Left cardiac atrium (tissue), 4 donors: ENCODE measurements around the gene TUBB3. TPM values are rescaled to one million over a fixed set of nuclear protein-coding genes. Genes with fewer than 3 reads are reported as not detected.
A peak's percentile ranks its signal among the peaks of the same experiment; 100 is the strongest.
"Not testable (repeated sequence)": the region's sequence is repeated elsewhere in the genome, so short reads cannot be mapped to it uniquely, and the experiment has no call there.

Experiments used
- ATAC-seq, 2 donors: fragments of 200-7000 bp; cut with Tn5 transposase; one replicate each; pipeline ENCODE4 v1.9.1; 2020; ENCODE audit warnings: mild to moderate bottlenecking in 2 of 2, moderate library complexity in 2 of 2
- DNase-seq: peaks from one replicate; pipeline ENCODE4 v3.0.0-alpha.2; 2020
- intact Hi-C, 2 donors: fragments of 100-400 bp; cut with DNase I; formaldehyde crosslinking; loops; one replicate each; pipeline versions ENCODE4 v1.14.1 to v1.15.1; 2022 to 2023
- total RNA-seq, 2 donors: library from RNA; stranded (reverse); fragmentation: NEBNext Ultra II Directional; extraction: Animal tissue kit (Norgen Biotek cat#: 25700); gene quantifications; one replicate each; pipeline ENCODE4 v1.2.1, GENCODE V29; 2021
- donor health status: DM: no; HTN: yes; CAD: no.
- donor health status: DM: no; HTN: yes; CAD: no; lungs with severe emphysema.
- donor health status: DM: yes; HTN: yes; CAD: no.
- donor health status: Dilated cardiomyopathy.

TUBB3 gene
- total RNA-seq, 2 donors from 2014 or later, result 3.9 to 8.8 TPM

DNA sequence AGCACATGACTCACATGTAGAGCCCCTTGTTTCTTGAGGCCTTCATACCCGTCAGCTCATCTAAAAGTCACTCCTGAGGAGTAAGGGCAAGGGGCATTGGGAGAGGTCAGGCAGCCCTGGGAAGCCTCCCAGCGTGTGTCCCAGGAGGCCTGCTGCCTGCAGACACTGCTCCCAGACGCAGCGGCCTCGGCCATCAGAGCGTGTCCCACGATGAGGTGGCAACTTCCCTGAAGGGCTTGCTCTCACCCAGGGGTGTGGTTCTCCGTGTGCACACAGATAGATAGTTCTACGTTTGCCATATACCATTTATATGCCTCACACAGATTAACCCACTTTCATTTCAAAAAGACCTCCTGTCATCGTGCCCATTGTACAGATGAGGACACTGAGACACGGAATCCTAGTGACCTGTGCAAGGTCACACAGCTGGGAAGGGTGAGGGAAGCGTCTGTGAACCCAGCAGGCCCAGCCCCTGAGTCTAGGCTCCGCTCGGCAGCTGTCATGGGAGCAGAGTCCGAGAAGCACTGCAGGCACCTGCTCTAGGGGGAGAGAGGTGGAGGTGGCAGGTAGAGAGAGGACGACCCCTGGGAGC lies 8.3 kb downstream of the TUBB3 start:
- intact Hi-C loops, result no loop called here
- ATAC-seq, result no peak
- no peak for DNase-seq

DNA sequence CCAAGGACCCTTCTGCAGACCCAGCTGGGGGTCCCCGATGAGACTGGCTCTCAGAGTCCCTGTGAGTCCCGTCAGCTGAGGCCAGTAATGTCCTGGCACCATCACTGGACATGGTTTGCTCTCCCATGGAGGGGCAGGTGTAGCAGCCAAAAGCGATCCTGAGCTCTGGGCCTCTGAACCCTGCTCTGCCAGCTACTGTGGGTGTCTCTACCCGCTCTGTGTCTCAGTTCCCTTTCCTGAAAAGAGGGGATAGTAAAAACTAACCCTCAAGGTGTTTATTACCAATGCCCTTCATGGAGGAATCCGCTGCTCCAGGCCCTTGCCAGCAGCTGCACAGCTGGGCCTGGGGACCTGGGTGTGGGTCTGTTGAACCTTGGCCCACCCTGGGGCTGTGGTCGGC lies 8.8 kb downstream of the TUBB3 start:
- peak in 1 of 2 donors; percentile 12 for ATAC-seq
- DNase-seq, result no peak
- intact Hi-C loops, result no loop called here

DNA sequence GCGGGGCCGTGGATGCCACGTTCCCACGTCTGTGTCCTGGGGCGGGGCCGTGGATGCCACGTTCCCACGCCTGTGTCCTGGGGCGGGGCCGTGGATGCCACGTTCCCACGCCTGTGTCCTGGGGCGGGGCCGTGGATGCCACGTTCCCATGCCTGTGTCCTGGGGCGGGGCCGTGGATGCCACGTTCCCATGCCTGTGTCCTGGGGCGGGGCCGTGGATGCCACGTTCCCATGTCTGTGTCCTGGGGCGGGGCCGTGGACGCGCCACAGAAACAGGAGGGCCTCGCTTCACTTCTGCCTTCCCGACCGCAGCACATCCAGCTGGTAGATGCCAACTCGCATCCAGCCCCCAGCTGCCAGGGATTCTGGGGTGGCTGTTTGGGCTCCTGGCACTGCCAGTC lies 10.9 kb downstream of the TUBB3 start:
- ATAC-seq, intact Hi-C loops, DNase-seq: not testable (repeated sequence)

DNA sequence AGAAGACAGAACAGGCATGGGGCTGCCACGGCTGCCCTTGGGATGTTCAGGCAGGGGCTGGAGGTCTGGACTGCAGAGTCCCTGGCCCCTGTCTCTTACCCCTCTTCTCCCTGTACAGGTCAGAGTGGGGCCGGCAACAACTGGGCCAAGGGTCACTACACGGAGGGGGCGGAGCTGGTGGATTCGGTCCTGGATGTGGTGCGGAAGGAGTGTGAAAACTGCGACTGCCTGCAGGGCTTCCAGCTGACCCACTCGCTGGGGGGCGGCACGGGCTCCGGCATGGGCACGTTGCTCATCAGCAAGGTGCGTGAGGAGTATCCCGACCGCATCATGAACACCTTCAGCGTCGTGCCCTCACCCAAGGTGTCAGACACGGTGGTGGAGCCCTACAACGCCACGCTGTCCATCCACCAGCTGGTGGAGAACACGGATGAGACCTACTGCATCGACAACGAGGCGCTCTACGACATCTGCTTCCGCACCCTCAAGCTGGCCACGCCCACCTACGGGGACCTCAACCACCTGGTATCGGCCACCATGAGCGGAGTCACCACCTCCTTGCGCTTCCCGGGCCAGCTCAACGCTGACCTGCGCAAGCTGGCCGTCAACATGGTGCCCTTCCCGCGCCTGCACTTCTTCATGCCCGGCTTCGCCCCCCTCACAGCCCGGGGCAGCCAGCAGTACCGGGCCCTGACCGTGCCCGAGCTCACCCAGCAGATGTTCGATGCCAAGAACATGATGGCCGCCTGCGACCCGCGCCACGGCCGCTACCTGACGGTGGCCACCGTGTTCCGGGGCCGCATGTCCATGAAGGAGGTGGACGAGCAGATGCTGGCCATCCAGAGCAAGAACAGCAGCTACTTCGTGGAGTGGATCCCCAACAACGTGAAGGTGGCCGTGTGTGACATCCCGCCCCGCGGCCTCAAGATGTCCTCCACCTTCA lies 11.7 kb downstream of the TUBB3 start:
- no peak for ATAC-seq
- intact Hi-C loops, result no loop called here
- no peak for DNase-seq

DNA sequence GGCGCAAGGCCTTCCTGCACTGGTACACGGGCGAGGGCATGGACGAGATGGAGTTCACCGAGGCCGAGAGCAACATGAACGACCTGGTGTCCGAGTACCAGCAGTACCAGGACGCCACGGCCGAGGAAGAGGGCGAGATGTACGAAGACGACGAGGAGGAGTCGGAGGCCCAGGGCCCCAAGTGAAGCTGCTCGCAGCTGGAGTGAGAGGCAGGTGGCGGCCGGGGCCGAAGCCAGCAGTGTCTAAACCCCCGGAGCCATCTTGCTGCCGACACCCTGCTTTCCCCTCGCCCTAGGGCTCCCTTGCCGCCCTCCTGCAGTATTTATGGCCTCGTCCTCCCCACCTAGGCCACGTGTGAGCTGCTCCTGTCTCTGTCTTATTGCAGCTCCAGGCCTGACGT lies 12.5 kb downstream of the TUBB3 start:
- intact Hi-C loops, ATAC-seq, DNase-seq: not testable (repeated sequence)

DNA sequence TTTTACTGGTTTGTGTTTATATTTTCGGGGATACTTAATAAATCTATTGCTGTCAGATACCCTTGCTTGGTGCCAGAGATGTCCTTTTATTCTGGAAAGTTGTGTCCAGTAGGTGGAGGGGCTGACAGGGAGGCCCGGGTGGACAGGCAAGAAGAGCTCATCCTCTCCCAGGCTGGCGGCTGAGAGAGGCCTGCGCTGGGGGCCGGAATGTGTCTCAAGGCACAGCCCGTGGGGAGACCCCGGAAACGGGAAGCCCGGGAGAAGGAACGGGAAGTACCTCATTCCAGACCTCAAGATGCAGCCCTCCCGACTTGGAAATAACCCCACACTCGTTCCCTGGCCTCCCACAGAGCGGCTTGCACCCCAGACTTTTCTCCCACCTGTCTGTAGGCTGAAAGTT lies 12.9 kb downstream of the TUBB3 start:
- ATAC-seq, result no peak
- no peak for DNase-seq
- intact Hi-C loops, result no loop called here

DNA sequence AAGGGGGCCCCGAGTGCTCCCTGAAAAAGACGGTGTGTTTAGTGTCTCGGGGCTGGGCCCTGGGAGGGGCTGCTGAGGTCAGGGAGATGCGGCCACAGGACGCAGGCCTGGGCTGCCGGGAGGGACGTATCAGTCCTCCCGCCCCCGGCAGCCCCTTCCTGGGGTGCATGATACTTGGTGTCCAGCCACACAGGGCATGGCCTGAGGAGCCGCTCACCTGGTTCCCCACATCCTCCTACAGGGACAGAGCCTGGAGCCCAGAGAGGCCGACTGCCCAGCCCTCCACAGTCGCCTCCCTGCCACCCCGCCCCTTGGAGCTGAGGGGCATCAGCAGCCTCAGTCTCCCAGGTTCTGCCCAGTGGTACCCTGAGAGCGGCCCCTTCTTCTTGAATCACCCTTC lies 13.4 kb downstream of the TUBB3 start:
- ATAC-seq, result no peak
- no peak for DNase-seq
- intact Hi-C loops, result no loop called here

DNA sequence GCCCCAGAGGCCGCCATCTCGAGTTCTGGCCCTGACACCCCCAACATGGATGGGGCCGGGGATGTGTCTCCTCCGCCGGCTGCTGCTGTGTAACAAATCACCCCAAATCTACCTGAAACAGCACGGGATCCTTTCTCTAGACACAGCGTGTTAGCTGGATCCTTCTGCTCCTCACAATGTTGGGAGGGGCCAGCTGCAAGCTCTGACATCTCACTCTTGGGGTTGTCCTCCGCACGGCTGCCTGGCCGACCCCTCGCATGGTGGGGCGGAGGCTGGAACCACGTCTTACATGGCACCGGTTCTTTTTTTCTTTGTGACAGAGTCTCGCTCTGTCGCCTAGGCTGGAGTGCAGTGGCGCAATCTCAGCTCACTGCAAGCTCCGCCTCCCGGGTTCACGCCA lies 13.8 kb downstream of the TUBB3 start:
- ATAC-seq (no peak), DNase-seq (no peak)
- intact Hi-C loops, result no loop called here

DNA sequence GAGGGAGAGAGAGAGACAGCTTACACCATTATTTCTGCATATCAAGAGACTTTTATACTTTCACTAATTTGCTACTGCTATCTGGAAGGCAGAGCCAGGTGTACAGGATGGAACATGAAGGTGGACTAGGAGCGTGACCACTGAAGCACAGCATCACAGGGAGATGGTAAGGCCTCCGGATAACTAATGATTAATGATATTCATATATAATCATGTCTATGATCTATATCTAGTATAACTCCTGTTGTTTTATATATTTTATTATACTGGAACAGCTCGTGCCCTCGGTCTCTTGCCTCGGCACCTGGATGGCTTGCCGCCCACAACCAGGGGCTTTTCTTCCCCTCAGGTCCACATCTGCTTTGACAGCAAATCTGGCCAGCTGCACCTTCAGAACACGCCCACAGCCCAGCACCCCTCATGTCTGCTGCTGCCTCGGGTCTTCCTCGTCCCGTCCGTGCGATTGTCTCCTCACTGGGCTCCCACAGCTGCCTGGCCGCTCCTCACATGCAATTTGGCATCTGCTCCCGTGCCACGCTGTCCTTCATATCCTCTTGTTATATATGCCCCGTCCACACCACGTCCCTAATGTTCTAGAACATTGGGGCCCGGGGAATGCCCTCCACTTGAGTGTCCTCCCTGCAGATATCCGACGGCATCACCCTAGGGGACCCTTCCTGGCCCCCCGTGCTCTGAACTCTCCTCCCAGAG lies 15.2 kb downstream of the TUBB3 start:
- ATAC-seq (no peak), DNase-seq (no peak)
- intact Hi-C loops, result no loop called here

DNA sequence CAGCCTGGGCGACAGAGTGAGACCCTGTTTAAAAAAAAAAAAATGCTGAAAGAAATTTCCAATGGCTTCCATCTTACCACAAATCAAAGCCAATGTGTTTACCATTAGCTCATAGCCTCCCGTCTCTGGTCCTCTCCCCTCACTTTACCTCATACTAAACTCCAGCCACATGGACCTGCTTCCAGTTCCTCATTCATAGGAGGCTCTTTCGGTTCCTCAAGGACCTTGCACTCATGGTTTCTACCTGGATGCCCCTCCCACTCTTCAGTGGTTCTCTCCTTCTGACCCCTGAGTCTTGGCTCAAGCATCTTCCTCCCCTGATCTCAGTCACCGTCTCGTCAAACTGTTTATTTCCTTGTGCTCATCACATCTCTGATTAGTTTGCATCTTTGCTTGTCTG lies 21.6 kb downstream of the TUBB3 start:
- ATAC-seq (no peak), DNase-seq (no peak)
- intact Hi-C loops, result no loop called here

DNA sequence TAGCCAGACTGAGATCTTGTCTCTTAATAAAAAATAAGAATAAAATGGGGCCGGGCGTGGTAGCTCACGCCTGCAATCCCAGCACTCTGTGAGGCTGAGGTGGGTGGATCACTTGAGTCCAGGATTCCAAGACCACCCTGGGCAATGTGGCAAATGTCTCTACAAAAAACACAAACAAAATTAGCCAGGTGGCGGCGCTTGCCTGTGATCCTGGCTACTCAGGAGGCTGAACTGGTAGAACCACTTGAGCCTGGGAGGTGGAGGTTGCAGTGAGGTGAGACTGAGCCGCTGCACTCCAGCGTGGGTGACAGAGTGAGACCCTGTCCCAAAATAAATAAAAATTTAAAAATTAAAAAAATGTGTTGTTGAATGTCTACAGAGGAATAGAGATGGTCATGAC lies 22.5 kb downstream of the TUBB3 start:
- ATAC-seq (no peak), DNase-seq (no peak)
- intact Hi-C loops, result no loop called here

DNA sequence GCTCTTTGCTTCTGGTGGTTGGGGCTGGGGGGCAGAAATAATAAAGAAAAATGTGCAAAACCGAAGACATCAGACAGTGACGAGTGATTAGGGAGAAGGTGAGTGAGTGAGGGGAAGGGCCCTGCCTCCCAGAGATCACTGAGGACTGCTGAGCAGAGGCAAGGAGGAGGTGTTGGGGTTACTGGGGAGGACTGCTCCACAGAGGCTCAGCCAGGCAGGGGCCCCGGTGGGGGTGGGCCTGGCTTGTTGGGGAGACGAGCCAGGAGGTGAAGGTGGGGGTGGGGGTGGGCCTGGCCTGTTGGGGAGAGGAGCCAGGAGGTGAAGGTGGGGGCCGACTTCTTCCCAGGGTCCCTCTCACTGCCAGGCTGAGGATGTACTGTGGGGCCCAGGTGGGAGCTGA lies 23.4 kb downstream of the TUBB3 start:
- intact Hi-C loops, result no loop called here
- ATAC-seq, result no peak
- DNase-seq, result no peak

DNA sequence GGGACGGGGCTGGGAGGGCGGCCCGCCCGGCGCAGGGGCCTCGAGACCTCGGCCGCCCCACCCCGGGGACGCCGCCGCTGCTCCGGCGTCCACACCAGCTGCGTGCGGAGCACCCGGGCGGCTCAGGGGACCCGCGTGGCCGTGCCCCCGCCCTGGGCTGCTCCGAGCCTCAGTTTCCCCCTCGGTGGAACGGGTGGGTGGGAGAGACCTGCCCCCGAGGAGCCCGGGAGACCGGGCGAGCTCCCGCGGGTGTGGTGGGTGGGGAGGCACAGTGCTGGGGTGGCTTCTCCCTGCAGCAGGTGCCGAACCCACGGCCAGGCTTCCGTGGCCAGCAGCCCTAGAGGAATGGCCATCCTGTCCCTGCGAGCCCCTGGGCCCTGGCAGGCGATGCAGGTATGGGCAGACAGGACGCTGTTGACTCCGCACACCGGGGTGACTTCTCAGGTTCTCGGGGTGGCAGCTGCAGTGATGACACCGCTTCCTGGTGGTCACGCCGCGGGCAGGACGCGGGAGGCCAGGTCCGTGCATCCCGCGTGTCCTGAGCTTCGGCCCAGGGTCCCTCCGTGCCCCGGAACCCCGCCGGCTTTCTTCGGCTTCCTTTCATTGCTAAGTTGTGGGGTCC lies 26.1 kb downstream of the TUBB3 start:
- intact Hi-C loops, result no loop called here
- ATAC-seq (no peak), DNase-seq (no peak)

DNA sequence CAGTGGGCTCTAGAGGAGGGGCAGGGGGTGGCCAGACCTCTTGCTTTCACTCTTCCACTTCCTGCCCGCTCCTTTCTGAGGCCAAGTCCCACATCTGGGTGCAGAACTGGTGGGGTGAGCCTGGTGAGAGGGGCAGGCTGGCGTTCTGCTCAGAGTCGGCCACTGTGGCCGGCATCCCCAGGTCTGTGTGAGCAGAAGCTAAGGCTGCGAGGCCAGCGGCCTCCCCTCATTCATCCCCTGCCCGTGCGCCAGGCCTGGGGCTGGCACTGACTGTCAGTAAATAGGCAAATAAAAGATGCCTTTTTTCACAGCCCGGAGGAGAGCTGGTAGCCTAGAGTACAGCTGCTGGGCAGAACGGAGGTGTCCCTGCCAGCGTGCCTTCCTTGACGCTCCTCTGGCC lies 26.6 kb downstream of the TUBB3 start:
- no peak for ATAC-seq
- intact Hi-C loops, result no loop called here
- DNase-seq, result no peak

DNA sequence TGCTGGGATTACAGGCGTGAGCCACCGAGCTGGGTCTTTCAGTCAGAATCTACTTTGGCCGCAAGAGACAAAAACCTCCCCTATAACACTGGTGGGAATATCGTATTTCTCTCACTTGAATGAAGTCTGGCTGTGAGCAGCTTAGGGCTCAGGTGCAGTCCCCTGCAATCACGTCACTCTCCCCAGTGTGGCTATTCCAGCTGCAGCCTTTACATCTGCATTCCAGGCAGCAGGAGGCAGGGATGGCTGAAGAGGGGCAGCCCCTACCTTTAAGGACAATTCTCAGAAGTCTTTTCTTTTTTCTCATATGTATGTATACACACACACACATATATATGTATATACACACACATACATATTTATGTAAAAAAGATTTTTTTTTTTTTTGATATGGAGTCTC lies 28.4 kb downstream of the TUBB3 start:
- intact Hi-C loops, result no loop called here
- no peak for ATAC-seq
- no peak for DNase-seq

DNA sequence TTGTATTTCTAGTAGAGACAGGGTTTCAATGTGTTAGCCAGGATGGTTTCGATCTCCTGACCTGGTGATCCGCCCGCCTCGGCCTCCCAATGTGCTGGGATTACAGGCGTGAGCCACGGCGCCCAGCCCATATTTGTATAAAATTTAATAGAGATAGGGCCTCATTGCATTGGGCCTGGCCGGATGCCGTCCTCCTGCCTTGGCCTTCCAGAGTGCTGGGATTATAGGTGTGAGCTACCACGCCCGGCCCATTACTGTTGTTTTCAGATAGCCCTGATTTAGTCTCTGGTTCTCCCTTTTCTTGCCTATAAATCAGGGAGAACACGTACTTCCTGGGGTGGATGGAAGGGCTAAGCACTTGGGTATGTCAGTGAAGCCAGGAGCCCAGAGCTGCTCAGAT lies 28.9 kb downstream of the TUBB3 start:
- intact Hi-C loops, result no loop called here
- ATAC-seq, result no peak
- DNase-seq, result no peak

DNA sequence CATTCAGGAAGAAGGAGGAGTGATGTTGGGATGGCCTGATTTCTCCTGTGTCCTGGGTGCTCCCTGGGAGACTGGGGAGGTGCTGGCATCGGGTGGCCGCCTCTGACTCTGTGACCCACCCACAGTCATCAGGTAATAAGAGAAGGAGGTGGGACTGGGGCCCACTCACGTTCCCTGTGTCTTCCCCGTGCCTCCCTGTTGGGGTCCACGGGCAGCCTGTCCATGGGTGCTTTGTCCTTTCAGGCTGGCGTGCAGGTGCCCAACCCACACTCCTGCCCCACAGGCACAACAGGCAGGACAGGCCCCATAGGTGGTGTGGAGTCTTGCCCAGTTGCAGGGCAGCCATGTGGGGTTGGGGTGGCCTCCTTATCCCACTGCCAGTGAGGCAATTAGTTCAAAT lies 29.4 kb downstream of the TUBB3 start:
- no peak for DNase-seq
- no peak for ATAC-seq
- intact Hi-C loops, result no loop called here

DNA sequence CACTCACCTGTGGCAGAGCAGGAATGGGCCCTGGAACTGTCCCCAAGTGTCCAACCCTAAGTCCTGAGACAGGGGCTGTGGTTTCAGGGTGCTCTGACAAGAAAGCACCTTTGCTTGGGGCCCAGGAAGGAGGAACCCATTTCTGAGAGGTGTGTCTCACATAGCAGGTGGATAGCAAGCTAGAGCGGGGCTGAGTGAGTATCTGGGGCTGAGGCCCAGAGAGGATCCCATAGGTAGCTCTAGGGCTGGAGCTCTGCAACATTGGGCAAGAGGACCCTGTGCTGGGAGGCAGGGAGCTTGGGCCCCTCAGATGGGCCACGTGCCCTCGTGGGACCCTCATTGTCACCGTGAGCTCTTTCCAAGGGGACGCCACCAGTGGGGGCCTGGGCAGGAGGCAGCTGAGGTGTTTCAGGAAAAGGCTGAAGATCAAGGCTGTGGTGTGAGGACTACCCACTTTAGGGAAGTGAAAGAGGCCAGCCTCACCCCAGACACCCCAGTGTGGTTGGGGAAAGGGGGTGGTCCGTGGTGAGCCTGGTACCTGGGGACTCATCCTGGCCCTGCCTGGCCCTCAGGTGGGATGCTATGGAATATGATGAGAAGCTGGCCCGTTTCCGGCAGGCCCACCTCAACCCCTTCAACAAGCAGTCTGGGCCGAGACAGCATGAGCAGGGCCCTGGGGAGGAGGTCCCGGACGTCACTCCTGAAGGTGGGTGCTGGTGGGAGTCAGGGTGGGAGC lies 30.7 kb downstream of the TUBB3 start:
- no peak for ATAC-seq
- intact Hi-C loops, result no loop called here
- no peak for DNase-seq

DNA sequence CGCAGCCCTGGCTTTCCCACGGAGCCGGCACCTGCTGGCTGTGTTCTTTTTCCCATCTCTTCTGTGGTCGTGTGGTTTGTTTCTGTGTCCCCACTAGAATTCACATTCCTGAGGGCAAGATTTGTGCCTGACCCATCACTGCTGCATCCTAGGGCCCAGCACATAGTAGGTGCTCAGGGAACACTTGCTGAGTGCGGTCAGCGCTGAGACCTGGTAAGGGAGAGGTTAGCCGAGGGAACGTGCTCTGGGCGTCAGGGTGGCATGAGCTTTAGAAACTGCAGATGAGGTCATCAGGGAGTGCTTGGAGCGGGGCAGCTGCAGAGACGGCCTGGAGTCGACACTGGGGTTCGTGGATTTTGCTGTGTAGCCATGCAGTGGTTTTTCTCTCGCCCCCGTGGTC lies 31.3 kb downstream of the TUBB3 start:
- ATAC-seq (no peak), DNase-seq (no peak)
- intact Hi-C loops, result no loop called here
